Mesothelial cell of epicardium (in vitro differentiated cells): ENCODE results near the gene CCDC63. TPM values are rescaled to one million over a fixed set of nuclear protein-coding genes. Genes with fewer than 3 reads are reported as not detected.

Experiments
- DNase-seq, 2 experiments: peaks; one replicate each; pipeline ENCODE4 v3.0.0; 2021; ENCODE audit warnings: low spot score in 2 of 2; ENCODE audit not compliant: unreplicated experiment in 2 of 2
- H3K27ac Mint-ChIP-seq: 2 replicates; pipeline ENCODE4 v1.8.0; 2021; ENCODE audit warnings: mixed read lengths
- H3K27me3 Mint-ChIP-seq: 2 replicates; pipeline ENCODE4 v1.8.0; 2021; ENCODE audit warnings: low read depth, mixed read lengths
- H3K36me3 Mint-ChIP-seq: 2 replicates; pipeline ENCODE4 v1.8.0; 2021; ENCODE audit warnings: mixed read lengths
- H3K4me1 Mint-ChIP-seq: 2 replicates; pipeline ENCODE4 v1.8.0; 2021; ENCODE audit warnings: mixed read lengths
- H3K4me3 Mint-ChIP-seq: 2 replicates; pipeline ENCODE4 v1.8.0; 2021; ENCODE audit warnings: mild to moderate bottlenecking, moderate library complexity, mixed read lengths
- H3K9me3 Mint-ChIP-seq: 2 replicates; pipeline ENCODE4 v1.8.0; 2021; ENCODE audit warnings: mixed read lengths
- total RNA-seq: library from RNA; stranded (reverse); gene quantifications from 3 replicates; pipeline ENCODE4 v1.2.1, GENCODE V29; 2021
- TF ChIP-seq, protein P1 (sequence below): fragments of 200-600 bp; sonication (generic); IDR thresholded peaks from one replicate; pipeline ENCODE4 v1.5.0; 2021; ENCODE audit warnings: antibody characterized with exemption; ENCODE audit not compliant: unreplicated experiment

The CCDC63 gene
- total RNA-seq, 1 donor from 2014 or later, result not detected

DNA sequence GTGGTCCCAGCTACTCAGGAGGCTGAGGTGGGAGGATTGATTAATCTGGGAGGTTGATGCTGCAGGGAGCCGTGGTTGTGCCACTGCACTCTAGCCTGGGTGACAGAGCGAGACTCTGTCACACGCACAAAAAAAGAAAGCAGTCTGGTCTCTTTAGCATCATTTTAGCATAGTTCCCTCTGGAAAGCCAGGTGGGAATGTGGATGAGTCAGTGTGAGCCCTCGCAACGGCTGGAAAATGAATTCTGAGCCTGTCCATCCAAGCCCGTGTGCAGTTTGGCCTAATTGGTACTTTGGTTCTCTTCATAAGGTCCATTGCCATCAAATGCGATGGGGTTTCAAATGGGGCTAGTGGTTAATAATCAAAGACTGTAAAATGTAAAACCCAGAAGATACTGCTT, 71.2 kb downstream of the CCDC63 start:
- H3K27ac Mint-ChIP-seq, result no peak overlapping the region
- TF ChIP-seq, protein P1, sequence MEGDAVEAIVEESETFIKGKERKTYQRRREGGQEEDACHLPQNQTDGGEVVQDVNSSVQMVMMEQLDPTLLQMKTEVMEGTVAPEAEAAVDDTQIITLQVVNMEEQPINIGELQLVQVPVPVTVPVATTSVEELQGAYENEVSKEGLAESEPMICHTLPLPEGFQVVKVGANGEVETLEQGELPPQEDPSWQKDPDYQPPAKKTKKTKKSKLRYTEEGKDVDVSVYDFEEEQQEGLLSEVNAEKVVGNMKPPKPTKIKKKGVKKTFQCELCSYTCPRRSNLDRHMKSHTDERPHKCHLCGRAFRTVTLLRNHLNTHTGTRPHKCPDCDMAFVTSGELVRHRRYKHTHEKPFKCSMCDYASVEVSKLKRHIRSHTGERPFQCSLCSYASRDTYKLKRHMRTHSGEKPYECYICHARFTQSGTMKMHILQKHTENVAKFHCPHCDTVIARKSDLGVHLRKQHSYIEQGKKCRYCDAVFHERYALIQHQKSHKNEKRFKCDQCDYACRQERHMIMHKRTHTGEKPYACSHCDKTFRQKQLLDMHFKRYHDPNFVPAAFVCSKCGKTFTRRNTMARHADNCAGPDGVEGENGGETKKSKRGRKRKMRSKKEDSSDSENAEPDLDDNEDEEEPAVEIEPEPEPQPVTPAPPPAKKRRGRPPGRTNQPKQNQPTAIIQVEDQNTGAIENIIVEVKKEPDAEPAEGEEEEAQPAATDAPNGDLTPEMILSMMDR, result no peak
- H3K4me3 Mint-ChIP-seq, result no peak overlapping the region
- DNase-seq, result no peak
- H3K27me3 Mint-ChIP-seq, result peaks cover 27% of the 10 kb centered on the region
- no peaks in the 10 kb centered on the region for H3K36me3 Mint-ChIP-seq
- peaks cover 3% of the 10 kb centered on the region for H3K4me1 Mint-ChIP-seq
- H3K9me3 Mint-ChIP-seq, result no peaks in the 10 kb centered on the region

DNA sequence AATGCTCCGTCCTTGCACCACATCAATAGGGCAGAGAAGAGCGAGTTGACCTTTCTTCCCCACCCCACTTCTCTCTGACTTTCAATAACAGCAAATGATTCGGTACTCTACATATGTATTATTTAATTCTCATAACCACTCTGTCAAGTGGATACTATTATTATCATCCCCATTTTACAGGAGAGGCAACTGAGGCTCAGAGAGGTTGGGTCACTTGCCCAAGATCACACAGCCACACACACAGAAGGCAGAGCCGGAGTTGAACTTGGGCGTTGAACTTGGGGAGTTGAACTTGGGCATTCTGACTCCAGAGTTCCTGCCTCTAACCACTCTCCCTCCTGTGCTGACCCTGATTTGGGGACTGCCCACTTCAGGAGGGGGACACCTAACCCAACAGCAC, 72.9 kb downstream of the CCDC63 start:
- TF ChIP-seq, protein P1, result no peak
- H3K27ac Mint-ChIP-seq, result no peak overlapping the region
- no peaks in the 10 kb centered on the region for H3K9me3 Mint-ChIP-seq
- no peaks in the 10 kb centered on the region for H3K36me3 Mint-ChIP-seq
- no peak overlapping the region for H3K4me3 Mint-ChIP-seq
- H3K27me3 Mint-ChIP-seq, result peaks cover 27% of the 10 kb centered on the region
- peaks cover 3% of the 10 kb centered on the region for H3K4me1 Mint-ChIP-seq
- DNase-seq, result no peak

DNA sequence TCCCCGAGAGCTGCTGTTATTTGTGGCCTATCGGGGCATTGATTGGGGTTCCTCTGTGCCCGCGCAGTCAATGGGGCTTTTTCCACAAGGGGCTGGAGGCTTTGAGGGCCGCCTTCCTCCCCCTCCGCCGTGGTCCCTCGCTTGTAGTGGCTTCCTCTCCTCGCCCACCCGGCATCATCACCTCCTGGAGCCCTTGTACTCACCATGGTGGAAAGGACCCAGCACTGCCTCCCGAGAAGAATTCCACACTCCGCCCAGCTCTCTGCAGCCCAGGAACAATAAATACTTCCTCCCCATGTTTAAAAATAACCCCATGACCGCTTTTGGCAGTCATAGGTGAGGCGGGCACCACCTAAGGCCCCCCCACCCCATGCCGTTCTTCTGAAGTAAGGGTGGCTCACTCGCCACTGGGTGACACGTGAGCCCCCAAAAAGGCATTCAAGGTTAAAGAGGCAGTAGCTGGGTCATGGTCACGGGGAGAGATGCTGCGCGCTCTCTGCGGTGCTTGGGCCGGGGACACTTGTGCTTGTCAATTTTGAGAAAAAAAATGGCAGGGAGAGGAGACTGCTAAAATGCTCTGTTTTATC, 73.6 kb downstream of the CCDC63 start, which contains the start of gene MYL2:
MYL2 (minus strand) TSS at position 256 of the 587 bp plus-strand sequence; CDS start at position 206, 50 bp downstream.
- DNase-seq, result no peak
- no peaks in the 10 kb centered on the region for H3K9me3 Mint-ChIP-seq
- H3K4me1 Mint-ChIP-seq, result peaks cover 3% of the 10 kb centered on the region
- no peaks in the 10 kb centered on the region for H3K36me3 Mint-ChIP-seq
- no peak within 1 kb of the TSS for H3K27ac Mint-ChIP-seq
- H3K27me3 Mint-ChIP-seq, result peaks cover 27% of the 10 kb centered on the region
- no peak within 1 kb of the TSS for H3K4me3 Mint-ChIP-seq
- TF ChIP-seq, protein P1, result no peak

DNA sequence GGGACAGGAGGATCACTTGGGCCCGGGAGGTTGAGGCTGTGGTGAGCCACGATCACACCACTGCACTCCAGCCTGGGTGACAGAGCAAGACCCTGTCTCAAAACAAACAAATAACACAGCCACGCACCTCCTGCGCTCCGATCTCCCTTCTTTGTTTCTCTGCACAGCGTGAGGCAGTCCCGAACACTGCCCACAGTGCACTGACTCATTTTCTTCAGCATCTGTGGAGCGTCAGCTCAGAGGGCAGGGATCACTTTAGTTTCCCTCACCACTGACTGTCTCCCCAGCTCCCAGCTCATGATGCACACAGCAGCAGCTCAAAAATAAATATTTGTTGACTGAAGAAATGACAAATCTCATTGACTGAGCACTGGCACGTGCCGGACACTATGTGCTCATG, 74.5 kb downstream of the CCDC63 start:
- no peak overlapping the region for H3K27ac Mint-ChIP-seq
- no peak overlapping the region for H3K4me3 Mint-ChIP-seq
- DNase-seq, result no peak
- H3K9me3 Mint-ChIP-seq, result no peaks in the 10 kb centered on the region
- H3K27me3 Mint-ChIP-seq, result peaks cover 30% of the 10 kb centered on the region
- peaks cover 3% of the 10 kb centered on the region for H3K4me1 Mint-ChIP-seq
- H3K36me3 Mint-ChIP-seq, result no peaks in the 10 kb centered on the region
- TF ChIP-seq, protein P1, result no peak

DNA sequence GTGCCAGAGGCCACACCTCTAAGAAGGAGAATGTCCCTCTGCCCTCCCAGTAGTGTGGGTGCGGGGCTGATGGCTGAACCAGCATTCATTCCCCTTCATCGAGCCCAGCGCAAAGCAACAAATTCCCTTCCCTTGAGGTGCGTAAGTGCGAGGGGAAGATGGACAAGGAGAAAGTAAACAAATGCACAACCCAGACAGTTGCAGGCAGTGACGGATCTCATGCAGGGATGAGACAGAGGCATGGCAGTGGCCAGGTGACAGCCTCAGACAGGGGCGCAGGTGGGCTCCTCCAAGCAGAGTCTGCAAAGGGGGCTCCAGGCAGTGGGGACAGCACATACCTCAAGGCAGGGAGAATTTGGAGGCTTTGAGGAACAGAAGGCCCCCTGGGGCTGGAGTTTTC, 75.9 kb downstream of the CCDC63 start:
- Mint-ChIP-seq H3K27me3 (peaks cover 28% of the 10 kb centered on the region), H3K4me3 (no peak overlapping the region), H3K4me1 (peaks cover under 1% of the 10 kb centered on the region), H3K36me3 (no peaks in the 10 kb centered on the region), H3K27ac (no peak overlapping the region), H3K9me3 (no peaks in the 10 kb centered on the region)
- TF ChIP-seq, protein P1, result no peak
- no peak for DNase-seq
